GM12892 (cell line): Measurements from ENCODE around the gene URB2.

Experiments used
- POLR2A ChIP-seq: IDR thresholded peaks from 2 replicates; pipeline ENCODE4 v1.6.1; 2011; ENCODE audit warnings: low read depth, low read length, control low read depth
- POLR2AphosphoS5 ChIP-seq: IDR thresholded peaks from 2 replicates; pipeline ENCODE4 v1.6.1; 2011; ENCODE audit warnings: low read depth, low read length, control low read depth

DNA sequence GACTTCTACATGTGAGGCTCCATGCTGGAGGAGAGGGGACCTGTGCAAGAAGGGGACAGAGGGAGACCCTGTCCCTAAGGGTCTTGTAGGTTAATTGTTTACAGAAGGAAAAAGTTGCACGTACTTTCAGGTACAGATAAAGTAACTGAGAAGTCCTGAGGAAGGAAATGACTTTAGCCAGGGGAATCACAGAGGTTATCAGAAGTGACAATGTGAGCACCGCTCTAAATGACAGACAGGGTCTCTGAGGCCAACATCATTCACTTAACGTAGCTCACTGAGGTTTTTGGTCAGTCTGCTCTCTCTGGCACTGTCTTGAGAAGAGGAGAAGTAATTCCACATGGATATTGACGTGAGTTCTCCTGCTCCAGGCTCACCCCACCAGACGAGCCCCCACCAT is 12.1 kb upstream of the URB2 start:
- TF ChIP-seq POLR2AphosphoS5 (no peak), POLR2A (no peak)
